OCI-LY1 (cell line): ENCODE results near the gene ZDHHC14.

Experiments
- CTCF ChIP-seq: fragments of 200-600 bp; sonication (generic), shearing (Covaris generic); IDR thresholded peaks from 2 replicates; pipeline ENCODE4 v1.5.1; 2017; ENCODE audit warnings: mild to moderate bottlenecking, antibody characterized with exemption, low read length, moderate library complexity, mixed read lengths
- EZH2 ChIP-seq: fragments of 200-600 bp; sonication (generic), shearing (Covaris generic); IDR thresholded peaks from 2 replicates; pipeline ENCODE4 v1.8.0; 2017; ENCODE audit warnings: borderline replicate concordance, mixed run types, mild to moderate bottlenecking, antibody characterized with exemption, low read length, moderate library complexity, mixed read lengths

GRCh38 chr6:157571269-157571668 lies 190.3 kb downstream of the ZDHHC14 start:
- TF ChIP-seq CTCF (no peak), EZH2 (no peak)
